Peyer's patch (tissue), 4 donors: ENCODE results near the gene RALGPS1. TPM values are rescaled to one million over a fixed set of nuclear protein-coding genes. Genes with fewer than 3 reads are reported as not detected.

ENCODE experiments used
- DNase-seq, 3 donors: peaks; one replicate each; pipeline ENCODE4 v3.0.0-alpha.2; 2017 to 2019
- H3K27ac ChIP-seq, 4 donors: fragments of 200-600 bp; sonication (generic); one replicate each; pipeline ENCODE4 v1.5.1; 2016 to 2019
- H3K27me3 ChIP-seq, 2 donors: fragments of 200-600 bp; sonication (generic); one replicate each; pipeline ENCODE4 v1.5.1; 2019
- H3K36me3 ChIP-seq, 3 donors: fragments of 200-600 bp; sonication (generic); one replicate each; pipeline ENCODE4 v1.5.1; 2016 to 2019
- H3K4me1 ChIP-seq, 4 donors: fragments of 200-600 bp; sonication (generic); one replicate each; pipeline ENCODE4 v1.5.1; 2016 to 2019
- H3K4me3 ChIP-seq, 4 donors: fragments of 200-600 bp; sonication (generic); 1 replicate in 3 of 4; 2 replicates in 1 of 4; pipeline ENCODE4 v1.5.1; 2016 to 2019; ENCODE audit warnings: mild to moderate bottlenecking in 1 of 4
- H3K9me3 ChIP-seq, 4 donors: fragments of 200-600 bp; sonication (generic); one replicate each; pipeline ENCODE4 v1.5.1; 2016 to 2019; ENCODE audit warnings: mild to moderate bottlenecking in 1 of 4
- CTCF ChIP-seq, 6 experiments: fragments of 450-650 bp in 4 of 6; fragments of 200-600 bp in 2 of 6; sonication (generic) in 1 of 6; IDR thresholded peaks; one replicate each; pipeline ENCODE4 v1.5.1; 2017 to 2019; ENCODE audit warnings: antibody characterized with exemption in 6 of 6, mild to moderate bottlenecking in 3 of 6, moderate library complexity in 1 of 6
- POLR2A ChIP-seq, 2 donors: fragments of 450-650 bp; IDR thresholded peaks; one replicate each; pipeline ENCODE4 v1.5.1; 2017; ENCODE audit warnings: antibody characterized with exemption in 2 of 2, mild to moderate bottlenecking in 2 of 2, moderate library complexity in 2 of 2
- total RNA-seq, 4 donors: library from RNA; depleted of rRNA; stranded (reverse); fragments of >200 nt; gene quantifications; one replicate each; pipeline ENCODE4 v1.1.0, GENCODE V29; 2016

The RALGPS1 gene
- total RNA-seq, 4 donors from 2014 or later: 38.8 to 158 (median 141) TPM

GRCh38 chr9:127055745-127056402 is 141.3 kb downstream of the RALGPS1 start:
- Histone ChIP-seq H3K27ac (no peak overlapping the region), H3K27me3 (no peaks in the 10 kb centered on the region), H3K4me3 (no peak overlapping the region), H3K4me1 (peaks cover 0 to 8% (median 0%) of the 10 kb centered on the region in 4 donors), H3K36me3 (peaks cover 0 to 9% (median 0%) of the 10 kb centered on the region in 3 donors), H3K9me3 (no peaks in the 10 kb centered on the region)
- DNase-seq: no peak
- TF ChIP-seq POLR2A (IDR thresholded peaks at IDR 0.05) (no peak), CTCF (IDR thresholded peaks at IDR 0.05) (no peak)

DNA sequence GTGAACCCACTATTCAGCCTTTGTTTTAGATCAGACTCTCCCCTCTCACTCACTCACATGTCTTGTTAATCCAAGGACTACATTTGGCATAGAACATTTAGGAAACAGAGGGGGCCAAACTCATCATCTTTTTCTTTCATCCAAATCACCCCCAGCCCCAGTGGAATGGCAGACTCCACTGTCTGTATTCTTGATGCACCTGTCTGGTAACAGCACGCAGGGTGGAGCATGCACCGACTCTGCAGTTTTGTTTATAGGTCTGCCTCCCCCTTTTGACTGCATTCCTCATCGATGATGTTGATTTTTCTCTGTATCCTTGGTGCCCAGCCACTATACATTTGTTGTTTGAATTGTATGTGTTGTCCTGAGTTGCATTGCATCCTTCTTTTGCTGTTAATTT is 141.9 kb downstream of the RALGPS1 start:
- no peak for DNase-seq
- Histone ChIP-seq H3K27ac (no peak overlapping the region), H3K4me1 (peaks cover 0 to 8% (median 0%) of the 10 kb centered on the region in 4 donors), H3K9me3 (no peaks in the 10 kb centered on the region), H3K4me3 (no peak overlapping the region), H3K36me3 (peaks cover 0 to 9% (median 0%) of the 10 kb centered on the region in 3 donors), H3K27me3 (no peaks in the 10 kb centered on the region)
- TF ChIP-seq CTCF (IDR thresholded peaks at IDR 0.05) (no peak), POLR2A (IDR thresholded peaks at IDR 0.05) (no peak)

GRCh38 chr9:127058011-127058644 is 143.5 kb downstream of the RALGPS1 start:
- no peak for TF ChIP-seq CTCF (IDR thresholded peaks at IDR 0.05)
- no peak for TF ChIP-seq POLR2A (IDR thresholded peaks at IDR 0.05)
- Histone ChIP-seq H3K9me3 (no peaks in the 10 kb centered on the region), H3K27me3 (no peaks in the 10 kb centered on the region), H3K4me1 (peaks cover 0 to 8% (median 0%) of the 10 kb centered on the region in 4 donors), H3K4me3 (no peak overlapping the region), H3K36me3 (peaks cover 0 to 4% (median 0%) of the 10 kb centered on the region in 3 donors), H3K27ac (peak overlapping the region in 1 of 4 donors; percentile 44)
- DNase-seq: no peak

DNA sequence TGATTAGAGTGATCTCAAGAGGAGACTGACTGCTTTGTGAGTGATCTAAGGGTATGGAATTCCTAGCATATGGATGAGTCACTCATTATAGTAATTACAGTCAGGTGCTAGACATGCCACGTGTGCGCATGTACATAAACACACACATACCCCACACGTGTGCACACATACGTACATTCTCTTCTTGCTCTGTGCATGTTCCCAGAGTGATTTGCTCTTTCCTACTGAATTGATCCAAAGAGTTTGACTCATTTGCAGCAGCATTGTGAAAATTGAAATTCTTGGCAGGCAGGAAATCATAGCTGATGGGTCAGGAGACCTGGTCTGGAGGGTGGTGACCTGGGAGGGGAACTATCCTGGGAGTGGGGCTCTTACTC is 144.1 kb downstream of the RALGPS1 start:
- no peak overlapping the region for H3K4me3 ChIP-seq
- H3K27ac ChIP-seq: peak overlapping the region in 1 of 4 donors; percentile 44
- TF ChIP-seq POLR2A (IDR thresholded peaks at IDR 0.05) (no peak), CTCF (IDR thresholded peaks at IDR 0.05) (no peak)
- DNase-seq: no peak
- H3K4me1 ChIP-seq: peaks cover 0 to 8% (median 0%) of the 10 kb centered on the region in 4 donors
- no peaks in the 10 kb centered on the region for H3K36me3 ChIP-seq
- H3K9me3 ChIP-seq: no peaks in the 10 kb centered on the region
- no peaks in the 10 kb centered on the region for H3K27me3 ChIP-seq

DNA sequence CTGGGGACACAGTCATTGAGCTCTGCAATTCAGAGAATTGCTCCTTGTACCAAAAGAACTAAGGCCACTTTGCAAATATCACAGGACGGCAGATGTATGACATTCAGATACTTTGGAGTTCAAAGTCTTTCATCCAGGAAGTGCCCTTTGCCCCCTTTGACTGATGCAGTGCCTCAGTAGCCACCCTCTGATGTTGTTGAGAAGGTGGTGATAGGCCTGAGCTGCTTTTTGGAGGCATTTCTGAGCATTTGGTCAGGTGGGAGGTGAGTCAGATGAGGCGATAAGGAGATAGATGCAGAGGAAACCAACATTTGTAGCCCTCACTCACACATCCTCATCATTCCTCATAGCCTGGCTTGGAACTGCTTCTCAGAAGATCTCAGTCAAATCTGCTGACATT is 144.4 kb downstream of the RALGPS1 start:
- H3K36me3 ChIP-seq: no peaks in the 10 kb centered on the region
- TF ChIP-seq CTCF (IDR thresholded peaks at IDR 0.05): no peak
- TF ChIP-seq POLR2A (IDR thresholded peaks at IDR 0.05): no peak
- no peaks in the 10 kb centered on the region for H3K27me3 ChIP-seq
- no peaks in the 10 kb centered on the region for H3K9me3 ChIP-seq
- H3K4me1 ChIP-seq: peaks cover 0 to 8% (median 0%) of the 10 kb centered on the region in 4 donors
- no peak overlapping the region for H3K4me3 ChIP-seq
- no peak for DNase-seq
- peak overlapping the region in 1 of 4 donors; percentile 44 for H3K27ac ChIP-seq
